Erythroblast (primary cell): ENCODE measurements around the gene MLH3.

Source experiments
- GATA1 ChIP-seq: IDR thresholded peaks from 2 replicates; pipeline ENCODE4 v1.6.1; 2011; ENCODE audit warnings: low read depth, mild to moderate bottlenecking, control low read depth, low read length, moderate library complexity
- POLR2A ChIP-seq: IDR thresholded peaks from 2 replicates; pipeline ENCODE4 v1.6.1; 2011; ENCODE audit warnings: mild to moderate bottlenecking, low read length

- TF ChIP-seq POLR2A (no peak), GATA1 (no peak)
Measured at GRCh38 chr14:74981462-74981782, 69.8 kb downstream of the MLH3 start.
